HepG2 (cell line): ENCODE data around the gene RAD51D. TPM values are rescaled to one million over a fixed set of nuclear protein-coding genes. Genes with fewer than 3 reads are reported as not detected.

ENCODE experiments used
- AFF4 ChIP-seq: sonication (generic); formaldehyde crosslinking; IDR thresholded peaks from 2 replicates; pipeline ENCODE4 v1.4.0; 2020; ENCODE audit warnings: missing genetic modification reagents
- CBX5 ChIP-seq: sonication (generic); formaldehyde crosslinking; IDR thresholded peaks from 2 replicates; pipeline ENCODE4 v1.4.0; 2020; ENCODE audit warnings: missing genetic modification reagents, borderline replicate concordance
- CCDC6 ChIP-seq: sonication (generic); formaldehyde crosslinking; IDR thresholded peaks from 2 replicates; pipeline ENCODE4 v1.8.1; 2022; ENCODE audit warnings: mild to moderate bottlenecking, missing genetic modification reagents, moderate library complexity
- CHCHD3 ChIP-seq: sonication (generic); formaldehyde crosslinking; IDR thresholded peaks from 2 replicates; pipeline ENCODE4 v1.8.0; 2022; ENCODE audit warnings: mild to moderate bottlenecking, missing genetic modification reagents, moderate library complexity
- KDM5B ChIP-seq: sonication (generic); formaldehyde crosslinking; IDR thresholded peaks from 2 replicates; pipeline ENCODE4 v1.4.0; 2020; ENCODE audit warnings: missing genetic modification reagents, mild to moderate bottlenecking, borderline replicate concordance
- MTA3 ChIP-seq: sonication (generic); formaldehyde crosslinking; IDR thresholded peaks from 2 replicates; pipeline ENCODE4 v1.4.0; 2020; ENCODE audit warnings: missing genetic modification reagents
- NAIF1 ChIP-seq: sonication (generic); formaldehyde crosslinking; IDR thresholded peaks from 2 replicates; pipeline ENCODE4 v1.5.0; 2020; ENCODE audit warnings: mild to moderate bottlenecking, missing genetic modification reagents, borderline replicate concordance
- PAF1 ChIP-seq: IDR thresholded peaks from 2 replicates; pipeline ENCODE4 v1.6.1; 2016; ENCODE audit warnings: missing genetic modification reagents, missing compliant biosample characterization
- PATZ1 ChIP-seq: sonication (generic); formaldehyde crosslinking; IDR thresholded peaks from 2 replicates; pipeline ENCODE4 v1.4.0; 2020; ENCODE audit warnings: missing genetic modification reagents
- PCBP2 ChIP-seq: fragments of 200-400 bp; formaldehyde crosslinking; optimal IDR thresholded peaks from 2 replicates; pipeline ENCODE3; 2018; ENCODE audit warnings: low read length, low read depth; ENCODE audit not compliant: poor library complexity, severe bottlenecking
- RARA ChIP-seq: IDR thresholded peaks from 2 replicates; pipeline ENCODE4 v1.6.1; 2016; ENCODE audit warnings: missing genetic modification reagents, missing compliant biosample characterization
- RNF2 ChIP-seq: fragments of 450-650 bp; conservative IDR thresholded peaks from 2 replicates; pipeline ENCODE4 v1.6.1; 2016; ENCODE audit warnings: low read depth
- TARDBP ChIP-seq: sonication (generic); formaldehyde crosslinking; IDR thresholded peaks from 2 replicates; pipeline ENCODE4 v1.8.0; 2022; ENCODE audit warnings: mild to moderate bottlenecking, missing genetic modification reagents
- ZBTB38 ChIP-seq: sonication (generic); formaldehyde crosslinking; IDR thresholded peaks from 2 replicates; pipeline ENCODE4 v1.5.1; 2020; ENCODE audit warnings: mild to moderate bottlenecking, missing genetic modification reagents
- ZBTB7A ChIP-seq: sonication (generic); formaldehyde crosslinking; IDR thresholded peaks from 2 replicates; pipeline ENCODE4 v1.8.0; 2022; ENCODE audit warnings: mild to moderate bottlenecking, missing genetic modification reagents
- ZBTB7B ChIP-seq: sonication (generic); formaldehyde crosslinking; IDR thresholded peaks from 2 replicates; pipeline ENCODE4 v1.4.0; 2020; ENCODE audit warnings: missing genetic modification reagents
- ZFP41 ChIP-seq: sonication (generic); formaldehyde crosslinking; IDR thresholded peaks from 2 replicates; pipeline ENCODE4 v1.4.0; 2020; ENCODE audit warnings: mild to moderate bottlenecking, missing genetic modification reagents, borderline replicate concordance
- ZFX ChIP-seq: sonication (generic); formaldehyde crosslinking; IDR thresholded peaks from 2 replicates; pipeline ENCODE4 v1.4.0; 2020; ENCODE audit warnings: mild to moderate bottlenecking, low read depth, missing genetic modification reagents, moderate library complexity
- ZNF343 ChIP-seq: sonication (generic); formaldehyde crosslinking; IDR thresholded peaks from 2 replicates; pipeline ENCODE4 v1.4.0; 2020; ENCODE audit warnings: mild to moderate bottlenecking, missing genetic modification reagents
- ZNF562 ChIP-seq: sonication (generic); formaldehyde crosslinking; IDR thresholded peaks from 2 replicates; pipeline ENCODE4 v1.8.0; 2022; ENCODE audit warnings: missing genetic modification reagents, borderline replicate concordance
- polyA plus RNA-seq, 8 experiments: library from polyadenylated mRNA; depleted of rRNA in 3 of 8; stranded (reverse) in 7 of 8; unstranded in 1 of 8; fragments of >200 nt; fragmentation: Illumina TruSeq in 4 of 8; extraction: Trizol in 4 of 8; gene quantifications; 2 replicates each; pipeline versions ENCODE4 v1.2.1 to v1.2.3, GENCODE V29; 2011 to 2016; ENCODE audit warnings: low read depth in 4 of 8, missing spikeins in 1 of 8, mixed read lengths in 1 of 8; ENCODE audit not compliant: insufficient read depth in 1 of 8
- total RNA-seq, 5 experiments: library from RNA; depleted of rRNA; stranded (reverse); fragments of >200 nt; fragmentation: Illumina TruSeq; extraction: Trizol; gene quantifications; 2 replicates each; pipeline ENCODE4 v1.2.3, GENCODE V29; 2016; ENCODE audit warnings: low read depth in 1 of 5
- TF ChIP-seq, protein P1 (sequence below): sonication (generic); formaldehyde crosslinking; IDR thresholded peaks from 2 replicates; pipeline ENCODE4 v1.5.1; 2020; ENCODE audit warnings: mild to moderate bottlenecking, missing genetic modification reagents, moderate library complexity

Gene RAD51D
- total and polyA plus RNA-seq, 2 of the 13 experiments (the other 11 are each of a cell fraction or from before 2014, with no cell fraction given): 6.7 to 13.1 TPM

DNA sequence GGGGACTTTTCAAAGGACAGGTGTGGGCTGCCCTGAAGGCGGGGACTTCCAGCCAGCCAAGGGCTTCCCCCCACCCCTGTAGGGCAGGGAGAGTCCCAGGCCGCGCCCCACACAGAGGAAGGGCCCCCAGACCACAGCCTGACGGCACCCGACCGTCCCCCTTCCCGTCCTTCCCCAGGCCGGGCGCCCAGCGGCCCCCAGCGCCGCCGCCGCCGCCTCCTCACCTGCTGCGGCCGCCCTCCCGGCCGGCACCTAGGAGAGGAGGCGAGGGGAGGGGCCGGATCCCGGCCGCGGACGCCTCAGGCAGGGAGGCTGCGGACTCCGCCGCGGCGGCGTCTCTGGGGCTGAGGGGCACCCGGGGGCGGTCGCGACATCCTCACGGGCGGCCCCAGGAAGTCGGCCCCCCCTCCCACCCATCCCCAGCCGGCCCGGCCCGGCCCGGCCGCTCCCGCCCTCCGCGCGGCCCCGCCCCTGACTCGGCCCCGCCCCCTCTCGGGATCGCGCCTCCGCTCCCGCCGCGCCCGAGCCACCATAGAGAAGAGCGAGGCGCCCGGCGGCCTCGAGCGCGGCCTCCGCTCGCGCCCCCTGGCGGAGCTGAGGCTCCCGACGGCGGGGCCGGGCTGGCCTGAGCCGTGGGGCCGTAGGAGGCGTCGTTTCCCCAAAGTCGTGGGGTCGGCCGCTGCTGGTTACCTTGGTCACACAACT lies 30.6 kb downstream of the RAD51D start (continued):
- TF ChIP-seq PATZ1 (CRISPR knock-in tag) (peak; percentile 85; the same call in 1 of the 2 replicates), ZFP41 (CRISPR knock-in tag) (no peak), PAF1 (CRISPR knock-in tag) (no peak), TARDBP (CRISPR knock-in tag) (no peak), ZBTB38 (no peak), AFF4 (CRISPR knock-in tag) (no peak), CCDC6 (CRISPR knock-in tag) (no peak; the same call in 1 of the 2 replicates), RARA (CRISPR knock-in tag) (no peak), NAIF1 (no peak), PCBP2 (no peak), ZBTB7A (0 out of 2 replicates have a peak, but pooled peaks have one; percentile 1), CHCHD3 (CRISPR knock-in tag) (no peak), MTA3 (CRISPR knock-in tag) (no peak), CBX5 (no peak), ZNF562 (CRISPR knock-in tag) (no peak), ZBTB7B (CRISPR knock-in tag) (no peak), ZFX (CRISPR knock-in tag) (peak; percentile 50; the same call in 1 of the 2 replicates), ZNF343 (no peak), RNF2 (no peak), KDM5B (CRISPR knock-in tag) (peak; percentile 51; the same call in 1 of the 2 replicates)
- TF ChIP-seq, protein P1, sequence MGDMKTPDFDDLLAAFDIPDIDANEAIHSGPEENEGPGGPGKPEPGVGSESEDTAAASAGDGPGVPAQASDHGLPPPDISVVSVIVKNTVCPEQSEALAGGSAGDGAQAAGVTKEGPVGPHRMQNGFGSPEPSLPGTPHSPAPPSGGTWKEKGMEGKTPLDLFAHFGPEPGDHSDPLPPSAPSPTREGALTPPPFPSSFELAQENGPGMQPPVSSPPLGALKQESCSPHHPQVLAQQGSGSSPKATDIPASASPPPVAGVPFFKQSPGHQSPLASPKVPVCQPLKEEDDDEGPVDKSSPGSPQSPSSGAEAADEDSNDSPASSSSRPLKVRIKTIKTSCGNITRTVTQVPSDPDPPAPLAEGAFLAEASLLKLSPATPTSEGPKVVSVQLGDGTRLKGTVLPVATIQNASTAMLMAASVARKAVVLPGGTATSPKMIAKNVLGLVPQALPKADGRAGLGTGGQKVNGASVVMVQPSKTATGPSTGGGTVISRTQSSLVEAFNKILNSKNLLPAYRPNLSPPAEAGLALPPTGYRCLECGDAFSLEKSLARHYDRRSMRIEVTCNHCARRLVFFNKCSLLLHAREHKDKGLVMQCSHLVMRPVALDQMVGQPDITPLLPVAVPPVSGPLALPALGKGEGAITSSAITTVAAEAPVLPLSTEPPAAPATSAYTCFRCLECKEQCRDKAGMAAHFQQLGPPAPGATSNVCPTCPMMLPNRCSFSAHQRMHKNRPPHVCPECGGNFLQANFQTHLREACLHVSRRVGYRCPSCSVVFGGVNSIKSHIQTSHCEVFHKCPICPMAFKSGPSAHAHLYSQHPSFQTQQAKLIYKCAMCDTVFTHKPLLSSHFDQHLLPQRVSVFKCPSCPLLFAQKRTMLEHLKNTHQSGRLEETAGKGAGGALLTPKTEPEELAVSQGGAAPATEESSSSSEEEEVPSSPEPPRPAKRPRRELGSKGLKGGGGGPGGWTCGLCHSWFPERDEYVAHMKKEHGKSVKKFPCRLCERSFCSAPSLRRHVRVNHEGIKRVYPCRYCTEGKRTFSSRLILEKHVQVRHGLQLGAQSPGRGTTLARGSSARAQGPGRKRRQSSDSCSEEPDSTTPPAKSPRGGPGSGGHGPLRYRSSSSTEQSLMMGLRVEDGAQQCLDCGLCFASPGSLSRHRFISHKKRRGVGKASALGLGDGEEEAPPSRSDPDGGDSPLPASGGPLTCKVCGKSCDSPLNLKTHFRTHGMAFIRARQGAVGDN (CRISPR knock-in tag): peak; percentile 84
